HG02571 (cell line): ENCODE data around the gene CNTRL.

Experiments
- ATAC-seq: cut with Tn5 transposase; IDR thresholded peaks from one replicate; pipeline ENCODE4 v1.9.1; 2021; ENCODE audit warnings: mild to moderate bottlenecking, moderate library complexity; ENCODE audit not compliant: unreplicated experiment

The CNTRL gene

DNA sequence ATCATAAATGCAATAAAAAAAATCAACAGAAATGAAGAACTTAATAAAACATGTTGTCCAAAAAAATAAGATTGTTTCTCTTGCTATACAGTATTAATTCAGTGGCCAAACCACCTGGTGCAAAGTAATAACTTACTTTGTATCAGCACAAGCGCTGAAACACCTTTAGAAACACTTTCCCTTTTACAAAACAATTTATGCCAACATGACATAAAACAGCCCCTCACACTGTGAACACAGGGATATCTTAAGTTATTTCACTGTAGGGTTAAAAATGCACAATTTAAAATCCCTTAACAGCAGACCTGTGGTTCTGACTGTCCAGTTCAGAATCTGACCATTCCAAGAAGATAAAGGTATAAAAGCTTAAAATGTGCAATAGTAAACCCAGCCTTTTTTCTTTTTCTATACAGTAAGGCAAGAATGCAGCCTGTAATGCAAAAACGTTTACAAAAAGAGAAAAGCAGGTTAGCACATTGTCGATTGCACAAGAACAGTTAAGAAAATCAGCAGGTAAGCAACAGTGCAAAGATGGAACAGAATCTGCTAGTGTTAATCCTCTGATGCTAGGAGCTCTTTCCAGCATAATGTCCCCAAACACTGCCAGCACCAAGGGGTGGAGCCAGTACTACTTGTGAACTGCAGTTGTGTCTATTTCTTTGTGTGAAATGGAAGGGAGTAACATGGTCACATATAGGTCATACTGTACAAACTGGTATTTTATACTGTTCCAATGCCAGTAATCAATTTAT is 105.4 kb downstream of the CNTRL start:
- ATAC-seq: no peak

DNA sequence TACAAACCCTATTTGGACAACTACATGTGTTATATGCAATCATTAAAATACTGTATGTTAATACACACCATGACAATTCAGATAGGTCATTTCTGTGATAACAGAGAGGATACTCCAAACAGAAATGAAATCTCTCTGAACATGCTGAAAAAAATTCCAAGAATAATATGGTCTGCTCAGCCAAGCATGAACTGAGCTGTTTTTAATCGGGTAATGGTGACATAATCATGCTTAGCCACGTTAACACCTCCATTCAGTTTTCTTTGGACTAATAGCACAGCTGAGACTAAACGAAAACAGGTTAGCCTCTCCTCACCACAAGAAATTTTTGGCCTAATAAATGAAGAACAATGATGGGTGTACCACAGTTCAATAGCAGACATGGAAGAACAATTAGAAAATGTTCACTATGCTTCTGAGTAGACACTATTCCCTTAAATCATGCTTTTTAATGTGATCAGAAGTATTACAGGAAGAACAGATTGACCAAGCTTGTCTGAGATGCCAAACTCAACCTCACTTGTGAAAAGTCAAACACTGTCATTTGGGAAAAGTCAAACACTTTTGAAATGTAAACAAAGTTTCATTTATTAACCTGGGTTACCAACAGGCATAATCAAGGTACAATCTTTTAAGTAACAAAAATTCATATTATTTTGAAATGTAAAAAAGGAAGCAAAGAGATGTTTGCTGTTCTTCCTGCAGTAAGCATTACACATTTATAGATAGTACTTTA is 107.5 kb downstream of the CNTRL start:
- ATAC-seq: no peak

GRCh38 chr9:121182989-121183388 is 108.2 kb downstream of the CNTRL start:
- no peak for ATAC-seq

GRCh38 chr9:121183666-121184423 is 109.1 kb downstream of the CNTRL start:
- ATAC-seq: no peak

GRCh38 chr9:121184463-121184862 is 109.7 kb downstream of the CNTRL start:
- no peak for ATAC-seq

DNA sequence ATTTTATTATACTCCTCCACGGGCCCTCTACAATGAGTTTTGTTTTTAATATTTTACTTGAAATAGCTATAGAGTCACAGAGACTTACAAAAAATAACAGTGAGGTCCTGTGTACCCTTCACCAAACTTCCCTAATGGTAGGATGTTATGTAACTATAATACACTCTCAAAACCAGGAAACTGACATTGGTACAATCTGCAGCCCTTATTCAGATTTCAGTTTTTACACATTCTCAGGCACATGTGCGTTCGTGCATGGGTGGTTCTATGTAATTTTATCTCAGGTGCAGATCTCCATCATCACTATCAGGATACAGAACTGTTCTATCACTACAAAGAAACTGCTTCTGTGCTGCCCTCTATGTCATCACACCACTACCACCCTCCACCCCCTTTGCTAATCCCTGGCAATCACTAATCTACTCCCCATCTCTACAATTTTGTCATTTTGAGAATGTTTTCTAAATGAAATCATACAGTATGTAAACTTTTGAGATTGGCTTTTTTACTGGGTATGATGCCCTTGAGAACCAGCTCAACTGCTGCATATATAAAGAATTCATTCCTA is 110.5 kb downstream of the CNTRL start:
- no peak for ATAC-seq

- ATAC-seq: no peak
Measured at GRCh38 chr9:121185774-121186403, 111.1 kb downstream of the CNTRL start.

DNA sequence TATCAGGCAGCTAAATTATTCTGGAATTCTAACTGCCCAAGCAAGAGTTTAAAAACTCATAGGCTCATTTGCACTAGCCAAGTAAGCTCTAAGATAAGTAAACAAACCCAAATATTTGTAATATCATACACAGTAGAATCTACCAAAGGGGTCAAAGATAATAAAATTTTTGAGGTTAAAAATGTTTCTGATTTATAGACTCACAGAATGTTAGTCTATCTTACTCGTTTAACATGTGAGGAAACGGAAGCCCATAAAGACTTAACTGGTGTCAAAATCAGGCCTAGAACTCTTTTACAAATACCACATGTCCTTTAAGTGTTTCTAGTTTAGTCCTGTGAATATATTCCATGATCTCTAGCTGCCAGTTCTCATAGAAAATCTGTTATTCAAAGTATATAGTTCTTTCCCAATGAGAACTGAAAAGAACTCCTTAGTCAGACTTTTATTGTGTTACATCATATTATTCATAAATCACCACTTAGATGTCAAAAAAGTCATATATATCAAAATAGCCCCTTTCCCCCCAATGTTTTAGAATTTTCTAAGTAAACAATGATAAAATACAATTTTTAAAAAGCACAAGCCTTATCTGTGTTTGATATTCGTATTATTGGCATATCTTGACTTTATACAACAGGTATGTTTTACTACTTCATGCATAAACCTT is 113.0 kb downstream of the CNTRL start:
- no peak for ATAC-seq

GRCh38 chr9:121189006-121189405 is 114.3 kb downstream of the CNTRL start:
- no peak for ATAC-seq

- ATAC-seq: no peak
Measured at GRCh38 chr9:121189660-121190059, 114.9 kb downstream of the CNTRL start.

- no peak for ATAC-seq
Measured at GRCh38 chr9:121191235-121191634, 116.5 kb downstream of the CNTRL start.

- ATAC-seq: no peak
Measured at GRCh38 chr9:121192518-121192917, 117.8 kb downstream of the CNTRL start.

GRCh38 chr9:121192959-121193640 is 118.3 kb downstream of the CNTRL start:
- no peak for ATAC-seq

DNA sequence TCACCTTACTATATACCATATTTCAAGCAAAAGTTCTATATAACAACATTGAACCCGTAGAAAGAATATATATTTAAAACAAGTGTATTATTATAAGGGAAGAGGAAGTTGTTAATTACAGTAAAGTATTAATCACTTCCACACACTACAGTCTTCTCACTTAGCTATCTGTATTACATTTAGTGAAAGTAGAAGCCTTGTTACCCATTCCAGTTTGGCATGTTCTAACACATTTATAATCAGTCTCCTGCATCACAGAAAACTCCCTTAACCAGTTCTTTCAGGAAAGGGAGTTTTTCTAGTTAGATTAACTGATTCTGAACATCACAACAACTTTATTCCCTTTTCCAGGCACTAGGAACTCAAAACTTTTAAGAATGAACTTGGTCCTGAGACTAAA is 120.0 kb downstream of the CNTRL start:
- ATAC-seq: no peak

- no peak for ATAC-seq
Measured at GRCh38 chr9:121196389-121196788, 121.6 kb downstream of the CNTRL start.

DNA sequence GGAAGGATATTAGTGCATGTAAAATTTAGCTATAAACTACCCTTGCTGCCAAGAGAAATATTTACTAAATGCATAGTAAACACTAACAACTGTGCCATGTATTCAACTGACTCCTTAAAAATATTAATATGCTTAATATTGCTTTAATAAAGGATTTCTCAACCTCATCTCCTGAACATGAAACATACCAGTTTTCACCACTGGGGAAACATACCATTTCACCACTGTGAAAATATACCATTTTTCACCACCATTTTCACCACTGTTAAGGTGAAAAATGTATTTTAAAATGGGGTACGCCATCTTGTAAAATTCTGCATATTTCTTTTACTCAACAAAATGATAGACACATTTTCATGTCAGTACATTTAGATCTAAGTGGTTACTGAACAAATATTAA is 122.4 kb downstream of the CNTRL start:
- no peak for ATAC-seq

GRCh38 chr9:121198512-121199042 is 123.8 kb downstream of the CNTRL start:
- ATAC-seq: no peak

- ATAC-seq: no peak
Measured at GRCh38 chr9:121199921-121200320, 125.2 kb downstream of the CNTRL start.

GRCh38 chr9:121200356-121200755 is 125.6 kb downstream of the CNTRL start:
- no peak for ATAC-seq
